Kidney (tissue), 14 donors: ENCODE measurements around the gene ECT2. TPM values are rescaled to one million over a fixed set of nuclear protein-coding genes. Genes with fewer than 3 reads are reported as not detected.
"Not testable (repeated sequence)": the region's sequence is repeated elsewhere in the genome, so short reads cannot be mapped to it uniquely, and the experiment has no call there.

Experiments
- DNase-seq, 5 donors: peaks; one replicate each; pipeline ENCODE4 v3.0.0-alpha.2; 2013 to 2020
- FAIRE-seq: peaks from 2 replicates; lab custom pipeline; 2012; peaks lifted over from hg19 to GRCh38; lab: Jason Lieb, UNC
- H3K27ac ChIP-seq, 2 donors: one replicate each; pipeline ENCODE4 v1.7.0; 2013; ENCODE audit warnings: low read depth in 2 of 2, low read length in 2 of 2, inconsistent platforms in 1 of 2
- H3K27me3 ChIP-seq: one replicate; pipeline ENCODE4 v1.7.1; 2013; ENCODE audit warnings: low read length, inconsistent platforms; ENCODE audit not compliant: control insufficient read depth, insufficient read depth
- H3K36me3 ChIP-seq, 3 donors: one replicate each; pipeline versions ENCODE4 v1.7.0 to v1.7.1; 2013; ENCODE audit warnings: low read length in 3 of 3, control low read depth in 1 of 3, inconsistent platforms in 1 of 3; ENCODE audit not compliant: insufficient read depth in 3 of 3, control insufficient read depth in 2 of 3
- H3K4me1 ChIP-seq, 3 donors: one replicate each; pipeline versions ENCODE4 v1.7.0 to v1.7.1; 2013; ENCODE audit warnings: low read length in 3 of 3, inconsistent platforms in 1 of 3, low read depth in 1 of 3; ENCODE audit not compliant: control insufficient read depth in 2 of 3, insufficient read depth in 2 of 3
- H3K4me3 ChIP-seq, 3 donors: one replicate each; pipeline versions ENCODE4 v1.7.0 to v1.8.1; 2013; ENCODE audit warnings: low read length in 3 of 3, control low read depth in 1 of 3, inconsistent platforms in 1 of 3
- H3K9ac ChIP-seq, 3 donors: one replicate each; pipeline versions ENCODE4 v1.7.0 to v1.7.1; 2013; ENCODE audit warnings: low read length in 3 of 3, control low read depth in 1 of 3, inconsistent platforms in 1 of 3
- H3K9me3 ChIP-seq, 3 donors: one replicate each; pipeline versions ENCODE4 v1.7.0 to v1.7.1; 2013; ENCODE audit warnings: low read length in 3 of 3, control low read depth in 1 of 3, inconsistent platforms in 1 of 3; ENCODE audit not compliant: control insufficient read depth in 2 of 3, insufficient read depth in 1 of 3
- intact Hi-C: fragments of 100-400 bp; cut with DNase I; formaldehyde crosslinking; loops from one replicate; pipeline ENCODE4 v1.11.1; 2022
- polyA plus RNA-seq: library from polyadenylated mRNA; stranded (reverse); fragments of 350-450 nt; fragmentation: Illumina TruSeq; extraction: RNeasy Lipid Tissue Mini Kit (QIAGEN cat#74804); gene quantifications from one replicate; pipeline ENCODE4 v1.2.3, GENCODE V29; 2014; ENCODE audit warnings: low read depth, low replicate concordance; ENCODE audit not compliant: insufficient read depth
- total RNA-seq: library from RNA; stranded (reverse); fragmentation: NEBNext Ultra II Directional; extraction: Animal tissue kit (Norgen Biotek cat#: 25700); gene quantifications from one replicate; pipeline ENCODE4 v1.2.1, GENCODE V29; 2021
- TF ChIP-seq, protein P1 (sequence below): IDR thresholded peaks from 3 replicates; pipeline ENCODE4 v1.5.1; 2012; ENCODE audit warnings: mild to moderate bottlenecking, moderate library complexity, borderline replicate concordance; ENCODE audit not compliant: insufficient read depth; ENCODE audit errors: extremely low read depth
- donor health status: control.
- donor health status: control.
- donor health status: control.
- donor health status: control.
- donor health status: control.
- donor health status: DM: yes; HTN: yes; CAD: no.
- donor health status: Normal renal cell carcinoma (clear cell type).

The ECT2 gene
- total and polyA plus RNA-seq, 2 donors from 2014 or later = 2.4 to 15.5 TPM

DNA sequence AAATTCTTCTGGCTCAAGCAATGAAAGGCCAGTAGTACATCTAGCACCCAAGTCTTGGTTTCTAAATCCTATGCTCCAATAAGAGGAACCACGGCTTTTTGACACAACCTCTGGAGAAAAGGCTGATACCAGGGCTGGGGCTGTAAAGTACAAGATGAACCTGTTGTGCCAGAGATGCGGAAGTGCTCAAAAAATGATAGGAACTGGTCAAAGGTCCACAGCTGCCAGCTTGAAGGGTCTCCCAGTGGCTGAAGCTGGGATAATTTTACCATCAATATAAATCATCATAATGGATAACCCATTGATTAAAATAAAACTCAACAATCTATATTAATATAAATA lies 39.1 kb upstream of the ECT2 start:
- peak overlapping the region; percentile 53 to 79 (median 74) for H3K9ac ChIP-seq
- no peaks in the 10 kb centered on the region for H3K9me3 ChIP-seq
- no peaks in the 10 kb centered on the region for H3K36me3 ChIP-seq
- DNase-seq (no peak), FAIRE-seq (no peak)
- TF ChIP-seq, protein P1, sequence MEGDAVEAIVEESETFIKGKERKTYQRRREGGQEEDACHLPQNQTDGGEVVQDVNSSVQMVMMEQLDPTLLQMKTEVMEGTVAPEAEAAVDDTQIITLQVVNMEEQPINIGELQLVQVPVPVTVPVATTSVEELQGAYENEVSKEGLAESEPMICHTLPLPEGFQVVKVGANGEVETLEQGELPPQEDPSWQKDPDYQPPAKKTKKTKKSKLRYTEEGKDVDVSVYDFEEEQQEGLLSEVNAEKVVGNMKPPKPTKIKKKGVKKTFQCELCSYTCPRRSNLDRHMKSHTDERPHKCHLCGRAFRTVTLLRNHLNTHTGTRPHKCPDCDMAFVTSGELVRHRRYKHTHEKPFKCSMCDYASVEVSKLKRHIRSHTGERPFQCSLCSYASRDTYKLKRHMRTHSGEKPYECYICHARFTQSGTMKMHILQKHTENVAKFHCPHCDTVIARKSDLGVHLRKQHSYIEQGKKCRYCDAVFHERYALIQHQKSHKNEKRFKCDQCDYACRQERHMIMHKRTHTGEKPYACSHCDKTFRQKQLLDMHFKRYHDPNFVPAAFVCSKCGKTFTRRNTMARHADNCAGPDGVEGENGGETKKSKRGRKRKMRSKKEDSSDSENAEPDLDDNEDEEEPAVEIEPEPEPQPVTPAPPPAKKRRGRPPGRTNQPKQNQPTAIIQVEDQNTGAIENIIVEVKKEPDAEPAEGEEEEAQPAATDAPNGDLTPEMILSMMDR = no peak
- H3K4me3 ChIP-seq = peak overlapping the region; percentile 83 to 98 (median 89)
- peak overlapping the region; percentile 71 to 86 for H3K27ac ChIP-seq
- H3K27me3 ChIP-seq = no peaks in the 10 kb centered on the region
- H3K4me1 ChIP-seq = peaks cover 0 to 3% (median 0%) of the 10 kb centered on the region in 3 donors
- intact Hi-C loops = no loop called here

DNA sequence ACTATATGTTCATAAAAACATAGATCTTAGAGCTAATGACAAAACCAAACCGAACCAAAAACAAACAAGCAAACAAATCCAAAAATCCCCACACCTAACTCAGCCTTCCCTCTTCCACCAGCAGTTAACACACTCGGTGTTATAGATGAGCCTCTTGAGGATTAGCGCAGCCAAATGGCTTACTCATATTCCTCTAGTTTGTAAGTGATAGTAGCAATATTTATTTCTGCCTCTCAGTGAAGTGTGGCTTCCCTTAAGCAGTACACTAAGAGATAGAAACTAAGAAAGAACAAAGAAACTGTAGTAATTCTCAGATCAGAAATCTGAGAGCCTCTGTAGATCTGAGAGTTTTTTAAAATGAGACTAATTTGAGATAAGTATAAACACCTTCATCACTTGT lies 37.2 kb upstream of the ECT2 start:
- Histone ChIP-seq H3K4me1 (peaks cover 0 to 3% (median 0%) of the 10 kb centered on the region in 3 donors), H3K9me3 (no peaks in the 10 kb centered on the region), H3K9ac (no peak overlapping the region), H3K4me3 (no peak overlapping the region), H3K27me3 (no peaks in the 10 kb centered on the region), H3K27ac (no peak overlapping the region), H3K36me3 (no peaks in the 10 kb centered on the region)
- DNase-seq = no peak
- no peak for FAIRE-seq
- TF ChIP-seq, protein P1 = no peak
- intact Hi-C loops = no loop called here

DNA sequence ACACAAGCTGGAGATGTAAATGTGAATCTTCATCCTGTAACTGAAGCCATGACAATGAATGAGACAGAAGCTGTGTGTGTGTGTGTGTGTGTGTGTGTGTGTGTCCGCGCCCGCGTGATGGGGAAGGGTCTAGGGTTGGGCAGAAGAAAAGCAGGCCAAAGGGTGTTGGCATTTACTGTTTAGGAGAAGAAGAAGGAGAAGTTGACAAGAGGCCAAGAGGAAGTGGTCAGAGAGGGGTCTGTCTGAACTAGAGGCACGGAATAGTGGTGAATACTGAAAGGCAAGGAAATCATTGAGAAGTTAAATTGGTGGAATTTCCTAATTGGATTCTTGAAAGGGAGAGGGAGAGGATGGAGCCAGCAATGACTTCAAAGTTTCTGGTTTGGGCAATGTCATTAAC lies 34.0 kb upstream of the ECT2 start:
- Histone ChIP-seq H3K4me1 (no peaks in the 10 kb centered on the region), H3K36me3 (no peaks in the 10 kb centered on the region), H3K9me3 (peaks cover 0 to 6% (median 2%) of the 10 kb centered on the region in 3 donors), H3K27ac (no peak overlapping the region), H3K4me3 (no peak overlapping the region), H3K9ac (no peak overlapping the region), H3K27me3 (no peaks in the 10 kb centered on the region)
- DNase-seq (no peak), FAIRE-seq (no peak)
- intact Hi-C loops = no loop called here
- TF ChIP-seq, protein P1 = no peak

DNA sequence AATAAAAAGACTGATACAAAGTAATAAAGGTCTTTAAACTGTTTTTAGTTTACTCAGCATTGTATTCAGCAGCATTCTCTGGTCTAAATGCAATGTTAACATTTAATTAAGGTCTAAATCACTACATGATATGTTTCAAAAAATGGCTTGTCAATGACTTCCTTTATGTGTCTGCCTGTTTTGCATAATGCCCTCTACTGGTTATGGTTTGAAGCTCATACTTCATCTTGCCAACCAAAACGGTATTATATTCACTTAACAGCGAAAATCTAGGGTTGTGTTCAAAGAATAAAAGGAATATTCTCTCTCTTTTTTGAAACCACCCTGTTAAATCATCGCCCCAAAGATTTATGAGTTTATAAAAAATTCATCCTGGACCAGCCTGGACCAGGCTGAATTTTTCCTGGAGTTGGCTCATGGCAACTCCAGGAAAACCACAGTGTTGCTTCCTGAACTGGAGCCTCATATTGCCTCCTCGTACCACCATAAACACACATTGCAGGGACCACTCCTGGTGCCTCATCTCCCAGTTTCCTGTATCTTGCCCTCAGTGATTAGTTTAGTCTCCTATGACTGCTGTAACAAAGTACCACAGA lies 32.9 kb upstream of the ECT2 start:
- FAIRE-seq (no peak), DNase-seq (no peak)
- Histone ChIP-seq H3K27ac (no peak overlapping the region), H3K36me3 (no peaks in the 10 kb centered on the region), H3K4me1 (no peaks in the 10 kb centered on the region), H3K9ac (no peak overlapping the region), H3K9me3 (peaks cover 0 to 6% (median 2%) of the 10 kb centered on the region in 3 donors), H3K4me3 (no peak overlapping the region), H3K27me3 (no peaks in the 10 kb centered on the region)
- intact Hi-C loops = no loop called here
- TF ChIP-seq, protein P1 = peak; percentile 11

DNA sequence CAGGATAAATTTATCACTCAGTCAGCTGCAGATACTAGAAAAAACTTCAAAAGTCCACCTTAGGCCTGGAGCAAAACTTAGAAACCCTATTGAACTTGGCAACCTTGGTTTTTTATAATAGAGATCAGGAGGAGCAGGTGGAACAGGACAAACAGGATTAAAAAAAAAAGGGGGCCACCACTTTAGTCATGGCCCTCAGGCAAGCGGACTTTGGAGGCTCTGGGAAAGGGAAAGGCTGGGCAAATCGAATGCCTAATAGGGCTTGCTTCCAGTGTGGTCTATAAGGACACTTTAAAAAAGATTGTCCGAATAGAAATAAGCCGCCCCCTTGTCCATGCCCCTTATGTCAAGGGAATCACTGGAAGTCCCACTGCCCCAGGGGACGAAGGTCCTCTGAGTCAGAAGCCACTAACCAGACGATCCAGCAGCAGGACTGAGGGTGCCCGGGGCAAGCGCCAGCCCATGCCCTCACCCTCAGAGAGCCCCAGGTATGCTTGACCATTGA lies 27.9 kb upstream of the ECT2 start:
- H3K27me3 ChIP-seq, H3K9me3 ChIP-seq, H3K9ac ChIP-seq, H3K4me1 ChIP-seq, H3K4me3 ChIP-seq, intact Hi-C loops, H3K27ac ChIP-seq, H3K36me3 ChIP-seq, DNase-seq, FAIRE-seq: not testable (repeated sequence)
